Astrocyte of the cerebellum (primary cell): ENCODE data around the gene ERI2.

ENCODE experiments used
- DNase-seq: peaks from one replicate; pipeline ENCODE4 v3.0.0-alpha.2; 2011; ENCODE audit warnings: low read depth
- H3K4me3 ChIP-seq: 2 replicates; pipeline ENCODE4 v1.5.1; 2011; ENCODE audit warnings: mild to moderate bottlenecking, low read depth, low read length, moderate library complexity
- CTCF ChIP-seq: IDR thresholded peaks from 2 replicates; pipeline ENCODE4 v1.5.1; 2012; ENCODE audit warnings: low read length, low read depth, moderate library complexity, mild to moderate bottlenecking; ENCODE audit errors: missing control alignments
- in situ Hi-C: cut with HindIII; loops from 2 replicates; pipeline ENCODE4 v1.10.0; 2017; ENCODE audit warnings: low sequenced_read_pairs

The ERI2 gene

GRCh38 chr16:20806168-20807050 lies at the start of gene ERI2, which contains the start of gene REXO5:
Gene ERI2 (minus strand): TSS chr16:20806472. CDS start chr16:20806430, 42 bp downstream.
Gene REXO5 (plus strand): TSS chr16:20806527. CDS start chr16:20806954, 427 bp downstream.
- in situ Hi-C loops: no loop called here
- DNase-seq: peak; percentile 92
- peak; percentile 65 for TF ChIP-seq CTCF
- peak within 1 kb of the TSS; percentile 84 for H3K4me3 ChIP-seq

GRCh38 chr16:20854963-20855362 lies 48.7 kb upstream of the ERI2 start:
- DNase-seq: no peak
- in situ Hi-C loops: loop anchor here (5.0 kb wide), 1 partner anchor 52 kb away; no protein-coding TSS in a partner anchor
- no peak overlapping the region for H3K4me3 ChIP-seq
- no peak for TF ChIP-seq CTCF

GRCh38 chr16:20853981-20854620 lies 47.8 kb upstream of the ERI2 start:
- TF ChIP-seq CTCF: no peak
- H3K4me3 ChIP-seq: no peak overlapping the region
- no peak for DNase-seq
- in situ Hi-C loops: loop anchor here (5.0 kb wide), 1 partner anchor 53 kb away; no protein-coding TSS in a partner anchor

- TF ChIP-seq CTCF: no peak
- DNase-seq: no peak
- in situ Hi-C loops: loop anchor here (5.0 kb wide), 1 partner anchor 54 kb away; no protein-coding TSS in a partner anchor
- H3K4me3 ChIP-seq: no peak overlapping the region
Observed at GRCh38 chr16:20853143-20853542, 46.9 kb upstream of the ERI2 start.

- H3K4me3 ChIP-seq: no peak overlapping the region
- DNase-seq: peak; percentile 87
- no peak for TF ChIP-seq CTCF
- in situ Hi-C loops: loop anchor here (5.0 kb wide), 1 partner anchor 56 kb away; no protein-coding TSS in a partner anchor
Observed at GRCh38 chr16:20851601-20852000, 45.3 kb upstream of the ERI2 start.

GRCh38 chr16:20850981-20851380 lies 44.7 kb upstream of the ERI2 start:
- no peak overlapping the region for H3K4me3 ChIP-seq
- TF ChIP-seq CTCF: no peak
- DNase-seq: no peak
- in situ Hi-C loops: loop anchor here (5.0 kb wide), 1 partner anchor 56 kb away; no protein-coding TSS in a partner anchor
